H1 (cell line): ENCODE measurements around the gene C3orf52. TPM values are rescaled to one million over a fixed set of nuclear protein-coding genes. Genes with fewer than 3 reads are reported as not detected.

Experiments used
- CTCF ChIA-PET: fragments of 300-600 bp; sonication (Branson Sonifier 250); formaldehyde crosslinking; loops from one replicate; lab custom pipeline; 2021; ENCODE audit not compliant: partially characterized antibody; lab: Charles Lee
- POLR2A ChIA-PET: fragments of 300-600 bp; sonication (Branson Sonifier 250); formaldehyde crosslinking; loops from one replicate; lab custom pipeline; 2021; ENCODE audit warnings: inconsistent platforms; ENCODE audit not compliant: partially characterized antibody; lab: Charles Lee
- DNase-seq, 2 experiments: peaks; one replicate each; pipeline versions ENCODE4 v3.0.0 to v3.0.0-alpha.2; 2010 to 2022; ENCODE audit warnings: low spot score in 2 of 2, low read depth in 1 of 2, mixed read lengths in 1 of 2
- FAIRE-seq: peaks from 2 replicates; lab custom pipeline; 2011; peaks lifted over from hg19 to GRCh38; lab: Jason Lieb, UNC
- H2AFZ ChIP-seq: 2 replicates; pipeline ENCODE4 v1.8.1; 2012; ENCODE audit warnings: low read length, inconsistent platforms
- H2AK5ac ChIP-seq: 2 replicates; pipeline ENCODE4 v1.6.1; 2013; ENCODE audit warnings: low read depth, low read length
- H2BK120ac ChIP-seq: replicated peaks from 2 replicates; pipeline ENCODE3; 2013; ENCODE audit warnings: low read depth, low read length, inconsistent platforms
- H2BK12ac ChIP-seq: 2 replicates; pipeline ENCODE4 v1.6.1; 2013; ENCODE audit warnings: low read depth, low read length
- H2BK15ac ChIP-seq: 2 replicates; pipeline ENCODE4 v1.6.1; 2013; ENCODE audit warnings: low read length
- H2BK20ac ChIP-seq: 2 replicates; pipeline ENCODE4 v1.6.1; 2013; ENCODE audit warnings: low read length
- H2BK5ac ChIP-seq: 2 replicates; pipeline ENCODE4 v1.6.1; 2013; ENCODE audit warnings: low read depth, low read length
- H3K14ac ChIP-seq: 2 replicates; pipeline ENCODE4 v1.6.1; 2013; ENCODE audit warnings: inconsistent platforms; ENCODE audit not compliant: insufficient read length
- H3K18ac ChIP-seq: 2 replicates; pipeline ENCODE4 v1.6.1; 2013; ENCODE audit warnings: low read length; ENCODE audit errors: extremely low read depth
- H3K23ac ChIP-seq: 2 replicates; pipeline ENCODE4 v1.6.1; 2013; ENCODE audit warnings: inconsistent platforms; ENCODE audit not compliant: insufficient read length
- H3K23me2 ChIP-seq: 2 replicates; pipeline ENCODE4 v1.6.1; 2013; ENCODE audit warnings: low read depth, low read length
- H3K27ac ChIP-seq: 2 replicates; pipeline ENCODE4 v1.6.1; 2011; ENCODE audit warnings: low read depth, low read length, inconsistent platforms
- H3K27me3 ChIP-seq, 4 experiments: replicated peaks in 1 of 4; 1 replicate in 1 of 4; 2 replicates in 3 of 4; pipeline versions ENCODE4 v1.6.1 to v1.8.1; 2011 to 2013; ENCODE audit warnings: low read length in 3 of 4, mild to moderate bottlenecking in 3 of 4, inconsistent platforms in 2 of 4, mixed read lengths in 2 of 4, moderate library complexity in 1 of 4; ENCODE audit not compliant: control insufficient read depth in 3 of 4, insufficient read depth in 3 of 4; ENCODE audit errors: extremely low read depth in 1 of 4
- H3K36me3 ChIP-seq, 4 experiments: 2 replicates each; pipeline versions ENCODE4 v1.6.1 to v1.8.1; 2011 to 2013; ENCODE audit warnings: mild to moderate bottlenecking in 4 of 4, low read length in 3 of 4, moderate library complexity in 2 of 4, control low read depth in 1 of 4, inconsistent platforms in 1 of 4; ENCODE audit not compliant: insufficient read depth in 4 of 4, control insufficient read depth in 2 of 4
- H3K4ac ChIP-seq: replicated peaks from 2 replicates; pipeline ENCODE3; 2013; ENCODE audit warnings: low read length, low read depth, mixed read lengths, inconsistent platforms; ENCODE audit not compliant: insufficient read length
- H3K4me1 ChIP-seq, 4 experiments: replicated peaks in 1 of 4; 1 replicate in 1 of 4; 2 replicates in 3 of 4; pipeline versions ENCODE4 v1.6.1 to v1.8.1; 2011 to 2013; ENCODE audit warnings: low read length in 3 of 4, inconsistent platforms in 2 of 4, mixed read lengths in 1 of 4; ENCODE audit not compliant: insufficient read depth in 4 of 4, control insufficient read depth in 3 of 4
- H3K4me2 ChIP-seq, 2 experiments: 2 replicates each; pipeline versions ENCODE4 v1.6.1 to v1.8.1; 2011 to 2013; ENCODE audit warnings: low read depth in 2 of 2, low read length in 2 of 2, control low read depth in 1 of 2, inconsistent platforms in 1 of 2, mild to moderate bottlenecking in 1 of 2; ENCODE audit not compliant: insufficient read depth in 1 of 2
- H3K4me3 ChIP-seq, 4 experiments: fragments of 200-600, 300-600 bp in 1 of 4; sonication (generic), shearing (Covaris generic), sonication (Bioruptor Twin) in 1 of 4; 2 replicates each; pipeline versions ENCODE4 v1.5.1 to v1.8.1; 2011 to 2016; ENCODE audit warnings: low read length in 4 of 4, low read depth in 3 of 4, control low read depth in 2 of 4, inconsistent platforms in 2 of 4, mild to moderate bottlenecking in 2 of 4, mixed read lengths in 1 of 4, moderate library complexity in 1 of 4; ENCODE audit not compliant: insufficient read depth in 2 of 4; ENCODE audit errors: extremely low read depth in 1 of 4
- H3K56ac ChIP-seq: replicated peaks from 2 replicates; pipeline ENCODE3; 2013; ENCODE audit warnings: low read depth, mild to moderate bottlenecking, mixed read lengths, low read length, inconsistent platforms; ENCODE audit not compliant: insufficient read length
- H3K79me1 ChIP-seq: 2 replicates; pipeline ENCODE4 v1.6.1; 2013; ENCODE audit warnings: low read depth, low read length, control low read depth
- H3K79me2 ChIP-seq, 2 experiments: 2 replicates each; pipeline versions ENCODE4 v1.6.1 to v1.8.1; 2012 to 2013; ENCODE audit warnings: low read length in 2 of 2, mild to moderate bottlenecking in 2 of 2, inconsistent platforms in 1 of 2; ENCODE audit not compliant: insufficient read depth in 2 of 2, control insufficient read depth in 1 of 2
- H3K9ac ChIP-seq, 4 experiments: replicated peaks in 1 of 4; 1 replicate in 1 of 4; 2 replicates in 3 of 4; pipeline versions ENCODE4 v1.6.1 to v1.8.1; 2011 to 2013; ENCODE audit warnings: low read depth in 3 of 4, low read length in 3 of 4, control low read depth in 2 of 4, mild to moderate bottlenecking in 2 of 4, moderate library complexity in 2 of 4, inconsistent platforms in 1 of 4; ENCODE audit errors: extremely low read depth in 1 of 4
- H3K9me3 ChIP-seq, 2 experiments: 2 replicates each; pipeline versions ENCODE4 v1.6.1 to v1.8.1; 2012 to 2013; ENCODE audit warnings: mild to moderate bottlenecking in 2 of 2, moderate library complexity in 2 of 2, control low read depth in 1 of 2, inconsistent platforms in 1 of 2, low read depth in 1 of 2, low read length in 1 of 2, mixed read lengths in 1 of 2; ENCODE audit not compliant: insufficient read depth in 2 of 2
- H4K20me1 ChIP-seq, 2 experiments: replicated peaks in 1 of 2; 2 replicates each; pipeline versions ENCODE3 to v1.8.1; 2011 to 2013; ENCODE audit warnings: inconsistent platforms in 2 of 2, low read length in 2 of 2, mild to moderate bottlenecking in 1 of 2; ENCODE audit not compliant: insufficient read depth in 2 of 2, control insufficient read depth in 1 of 2
- H4K5ac ChIP-seq: 2 replicates; pipeline ENCODE4 v1.6.1; 2013; ENCODE audit warnings: low read length, low read depth, mixed read lengths, inconsistent platforms; ENCODE audit not compliant: insufficient read length
- H4K8ac ChIP-seq: 2 replicates; pipeline ENCODE4 v1.8.0; 2013; ENCODE audit warnings: mild to moderate bottlenecking, moderate library complexity, low read length, inconsistent platforms; ENCODE audit not compliant: insufficient read depth; ENCODE audit errors: extremely low read depth
- H4K91ac ChIP-seq: replicated peaks from 2 replicates; pipeline ENCODE3; 2013; ENCODE audit warnings: low read length, mixed read lengths, inconsistent platforms; ENCODE audit not compliant: insufficient read length
- CBX8 ChIP-seq: fragments of 300-800, 300-1000 bp; sonication (generic); IDR thresholded peaks from 2 replicates; pipeline ENCODE4 v1.7.1; 2016; ENCODE audit warnings: low read depth, low read length, borderline replicate concordance
- GABPA ChIP-seq: IDR thresholded peaks from 2 replicates; pipeline ENCODE4 v1.6.1; 2011; ENCODE audit warnings: mild to moderate bottlenecking, low read length, moderate library complexity, borderline replicate concordance; ENCODE audit not compliant: insufficient read depth
- KDM5A ChIP-seq: fragments of 200-600 bp; IDR thresholded peaks from 2 replicates; pipeline ENCODE4 v1.7.1; 2012; ENCODE audit warnings: mild to moderate bottlenecking, low read length, inconsistent platforms, mixed read lengths
- NANOG ChIP-seq: IDR thresholded peaks from 2 replicates; pipeline ENCODE4 v1.6.1; 2011; ENCODE audit warnings: low read length, low read depth, mild to moderate bottlenecking, inconsistent platforms; ENCODE audit not compliant: insufficient read depth, poor library complexity, severe bottlenecking
- NRF1 ChIP-seq: IDR thresholded peaks from 2 replicates; pipeline ENCODE4 v1.6.1; 2011; ENCODE audit warnings: mild to moderate bottlenecking, low read depth, low read length, improper control_type of control experiment
- POLR2AphosphoS5 ChIP-seq: IDR thresholded peaks from 2 replicates; pipeline ENCODE4 v1.6.1; 2011; ENCODE audit warnings: low read depth, low read length
- RAD21 ChIP-seq, 2 experiments: IDR thresholded peaks in 1 of 2; conservative IDR thresholded peaks in 1 of 2; 2 replicates each; pipeline ENCODE4 v1.6.1; 2011; ENCODE audit warnings: low read depth in 2 of 2, low read length in 2 of 2, improper control_type of control experiment in 1 of 2, inconsistent platforms in 1 of 2, mild to moderate bottlenecking in 1 of 2, moderate library complexity in 1 of 2
- RBBP5 ChIP-seq: IDR thresholded peaks from 2 replicates; pipeline ENCODE4 v1.7.1; 2012; ENCODE audit warnings: low read depth, mild to moderate bottlenecking, inconsistent platforms, low read length, moderate library complexity, borderline replicate concordance
- SIRT6 ChIP-seq: IDR thresholded peaks from one replicate; pipeline ENCODE4 v1.7.1; 2012; ENCODE audit warnings: low read length, inconsistent platforms
- SRF ChIP-seq: IDR thresholded peaks from 2 replicates; pipeline ENCODE4 v1.6.1; 2011; ENCODE audit warnings: mild to moderate bottlenecking, low read depth, low read length, moderate library complexity
- SUZ12 ChIP-seq: fragments of 200-600 bp; sonication (generic); IDR thresholded peaks from 2 replicates; pipeline ENCODE4 v1.6.1; 2012; ENCODE audit warnings: mild to moderate bottlenecking, inconsistent platforms, low read length, moderate library complexity, mixed read lengths
- WGBS, 2 experiments: shearing (Covaris generic) in 1 of 2; methylation state at CpG; one replicate each; pipeline versions ENCODE4 v1.1.6 to v1.1.7; 2013 to 2015; ENCODE audit warnings: low lambda C conversion rate in 2 of 2, mixed read lengths in 2 of 2, inconsistent platforms in 1 of 2, low coverage in 1 of 2, missing lambda C conversion rate in 1 of 2; ENCODE audit not compliant: insufficient replicate concordance in 2 of 2, insufficient coverage in 1 of 2, insufficient read length in 1 of 2; ENCODE audit errors: extremely low coverage in 1 of 2, missing lambda C conversion rate in 1 of 2; 5-methylcytosine and 5-hydroxymethylcytosine counted together
- polyA plus RNA-seq, 7 experiments: library from polyadenylated mRNA; depleted of rRNA in 3 of 7; stranded (reverse) in 5 of 7; unstranded in 2 of 7; fragments of >200 nt in 5 of 7; fragments of 200-250 nt in 2 of 7; gene quantifications; 1 replicate in 5 of 7; 2 replicates in 1 of 7; 4 replicates in 1 of 7; pipeline versions ENCODE4 v1.2.1 to v1.2.3, GENCODE V29; 2011 to 2013; ENCODE audit warnings: missing spikeins in 2 of 7, mixed read lengths in 2 of 7
- total RNA-seq: library from RNA; stranded (reverse); fragmentation: NEBNext Ultra II Directional; extraction: Animal tissue kit (Norgen Biotek cat#: 25700); gene quantifications from 2 replicates; pipeline ENCODE4 v1.2.1, GENCODE V29; 2021
- TF ChIP-seq, protein P1 (sequence below): IDR thresholded peaks from 2 replicates; pipeline ENCODE4 v1.6.1; 2012; ENCODE audit warnings: low read length, inconsistent platforms
- TF ChIP-seq, protein P2 (sequence below): IDR thresholded peaks from 2 replicates; pipeline ENCODE4 v1.6.1; 2012; ENCODE audit warnings: inconsistent platforms

C3orf52 gene
- total and polyA plus RNA-seq, 2 of the 8 experiments (the other 6 are each of a cell fraction or from before 2014, with no cell fraction given), result 9.7 to 13.1 TPM

DNA sequence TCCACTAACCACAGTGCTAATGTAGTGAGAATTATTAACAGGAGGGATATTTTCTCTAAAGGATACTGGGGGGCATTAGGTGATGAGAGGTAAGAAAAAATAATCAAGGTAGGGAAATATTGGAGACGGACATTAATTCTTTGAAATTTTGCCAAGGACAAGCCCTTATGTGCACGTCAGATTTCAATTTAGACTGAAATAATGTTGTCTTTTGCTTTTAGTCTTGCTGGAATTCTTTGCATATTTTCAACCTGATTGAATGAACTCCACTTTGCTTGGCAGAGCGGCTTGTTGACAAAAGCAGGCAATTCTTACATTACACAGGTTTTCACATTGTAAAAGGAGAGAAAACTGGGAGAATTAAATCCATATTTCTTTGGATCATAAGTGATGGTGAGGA is 25.0 kb upstream of the C3orf52 start:
- no peak overlapping the region for H2BK20ac ChIP-seq
- no peak for TF ChIP-seq RBBP5
- TF ChIP-seq POLR2AphosphoS5, result no peak
- no peak for TF ChIP-seq NRF1
- no peak for TF ChIP-seq KDM5A
- TF ChIP-seq GABPA, result no peak
- TF ChIP-seq, protein P1, sequence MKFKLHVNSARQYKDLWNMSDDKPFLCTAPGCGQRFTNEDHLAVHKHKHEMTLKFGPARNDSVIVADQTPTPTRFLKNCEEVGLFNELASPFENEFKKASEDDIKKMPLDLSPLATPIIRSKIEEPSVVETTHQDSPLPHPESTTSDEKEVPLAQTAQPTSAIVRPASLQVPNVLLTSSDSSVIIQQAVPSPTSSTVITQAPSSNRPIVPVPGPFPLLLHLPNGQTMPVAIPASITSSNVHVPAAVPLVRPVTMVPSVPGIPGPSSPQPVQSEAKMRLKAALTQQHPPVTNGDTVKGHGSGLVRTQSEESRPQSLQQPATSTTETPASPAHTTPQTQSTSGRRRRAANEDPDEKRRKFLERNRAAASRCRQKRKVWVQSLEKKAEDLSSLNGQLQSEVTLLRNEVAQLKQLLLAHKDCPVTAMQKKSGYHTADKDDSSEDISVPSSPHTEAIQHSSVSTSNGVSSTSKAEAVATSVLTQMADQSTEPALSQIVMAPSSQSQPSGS, result no peak
- TF ChIP-seq SUZ12, result no peak
- TF ChIP-seq, protein P2, sequence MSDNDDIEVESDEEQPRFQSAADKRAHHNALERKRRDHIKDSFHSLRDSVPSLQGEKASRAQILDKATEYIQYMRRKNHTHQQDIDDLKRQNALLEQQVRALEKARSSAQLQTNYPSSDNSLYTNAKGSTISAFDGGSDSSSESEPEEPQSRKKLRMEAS, result no peak
- TF ChIP-seq SIRT6, result no peak
- TF ChIP-seq RAD21 (IDR thresholded peaks at IDR 0.05 in 1 of 2, conservative IDR thresholded peaks at IDR 0.05 in 1 of 2; ENCODE audit: low read depth in 2 of 2, low read length in 2 of 2), result no peak
- TF ChIP-seq NANOG, result no peak
- TF ChIP-seq SRF, result no peak
- TF ChIP-seq CBX8, result no peak

More for the DNA sequence above, 25.0 kb upstream of the C3orf52 start:
- H3K9me3 ChIP-seq, result no peaks in the 10 kb centered on the region
- H2BK12ac ChIP-seq, result no peak overlapping the region
- no peak overlapping the region for H3K4me3 ChIP-seq
- no peak overlapping the region for H2BK15ac ChIP-seq
- no peak overlapping the region for H3K18ac ChIP-seq
- H4K8ac ChIP-seq, result no peak overlapping the region
- no peak overlapping the region for H3K23ac ChIP-seq
- no peak overlapping the region for H3K9ac ChIP-seq
- H4K20me1 ChIP-seq, result no peaks in the 10 kb centered on the region
- no peaks in the 10 kb centered on the region for H3K27me3 ChIP-seq
- no peak overlapping the region for H2BK5ac ChIP-seq
- H3K4me1 ChIP-seq, result no peaks in the 10 kb centered on the region
- H3K79me2 ChIP-seq, result no peaks in the 10 kb centered on the region
- no peak overlapping the region for H3K4me2 ChIP-seq
- H3K14ac ChIP-seq, result no peak overlapping the region
- no peak overlapping the region for H4K5ac ChIP-seq
- no peak overlapping the region for H2AFZ ChIP-seq
- no peak overlapping the region for H2AK5ac ChIP-seq
- H4K91ac ChIP-seq, result no peak overlapping the region
- FAIRE-seq (no peak), DNase-seq (no peak)
- H2BK120ac ChIP-seq, result no peak overlapping the region
- no peaks in the 10 kb centered on the region for H3K23me2 ChIP-seq
- H3K4ac ChIP-seq, result no peak overlapping the region
- H3K56ac ChIP-seq, result no peak overlapping the region
- no peaks in the 10 kb centered on the region for H3K36me3 ChIP-seq
- H3K27ac ChIP-seq, result no peak overlapping the region
- H3K79me1 ChIP-seq, result no peaks in the 10 kb centered on the region
- CTCF ChIA-PET, result no interaction called here
- 87% methylated on average over 3 of the region's 3 CpGs; no CpG with 5 or more reads in 1 of the 2 experiments for WGBS, 2 experiments
- POLR2A ChIA-PET, result no interaction called here
